GM21717 (cell line): ENCODE data around the gene CXCL17.
"Not testable (repeated sequence)": the region's sequence is repeated elsewhere in the genome, so short reads cannot be mapped to it uniquely, and the experiment has no call there.

Source experiments
- ATAC-seq: cut with Tn5 transposase; IDR thresholded peaks from one replicate; pipeline ENCODE4 v1.9.1; 2021; ENCODE audit warnings: mild to moderate bottlenecking, moderate library complexity; ENCODE audit not compliant: unreplicated experiment

The CXCL17 gene

DNA sequence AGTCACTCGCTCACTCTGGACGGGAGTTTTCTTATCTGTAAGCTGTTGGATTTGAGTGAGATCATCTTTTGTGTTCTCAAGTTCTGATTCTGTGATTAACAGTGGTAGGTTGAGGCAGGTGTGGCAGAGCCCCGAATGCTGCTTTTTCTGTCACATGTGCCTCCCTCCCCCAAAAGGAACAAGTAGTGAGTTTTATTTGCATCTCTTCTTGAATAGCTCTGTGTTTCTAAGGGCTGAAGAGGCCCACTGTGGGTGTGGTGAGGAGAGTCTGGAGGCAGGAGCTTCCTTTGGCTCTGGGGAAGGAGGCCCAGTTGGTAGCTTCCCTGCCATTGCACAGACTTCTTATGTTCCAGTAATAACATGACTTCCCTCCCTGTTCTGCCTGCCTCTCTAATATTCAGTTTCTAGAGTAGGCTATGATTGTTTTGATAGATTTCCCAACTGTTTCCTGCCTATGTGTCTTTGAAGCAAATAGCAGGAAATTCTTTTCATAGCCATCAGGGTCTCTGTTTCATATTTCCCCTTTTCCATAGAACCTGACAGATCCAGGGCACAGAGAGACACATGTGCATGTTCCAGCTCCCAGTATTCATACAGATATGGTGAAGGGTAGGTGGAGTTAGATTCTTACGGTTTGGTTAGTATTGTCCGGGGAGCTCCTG lies 23.9 kb upstream of the CXCL17 start:
- ATAC-seq = no peak

DNA sequence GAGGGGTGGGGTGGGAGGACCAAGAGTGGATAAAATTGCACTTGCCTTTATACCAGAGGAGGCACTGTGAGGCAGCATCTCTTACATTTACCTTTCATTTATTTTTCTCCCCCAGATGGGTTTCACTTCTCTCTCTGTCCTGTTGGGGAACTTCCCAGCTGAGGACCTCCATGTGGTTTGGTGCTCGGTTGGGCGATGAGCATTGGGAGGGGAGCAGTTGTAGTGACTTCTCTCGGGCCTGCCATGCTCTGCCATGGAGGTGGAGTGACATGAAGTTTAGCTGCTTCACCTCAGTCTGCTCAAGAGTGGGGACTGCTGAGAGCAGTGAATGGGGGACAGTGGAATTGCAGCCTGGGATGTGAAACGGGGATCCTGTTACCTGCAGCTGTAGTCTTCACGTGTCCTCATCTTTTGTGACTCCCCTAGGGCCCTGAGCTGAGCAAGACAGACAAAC lies 23.1 kb upstream of the CXCL17 start:
- peak; percentile 73 for ATAC-seq

DNA sequence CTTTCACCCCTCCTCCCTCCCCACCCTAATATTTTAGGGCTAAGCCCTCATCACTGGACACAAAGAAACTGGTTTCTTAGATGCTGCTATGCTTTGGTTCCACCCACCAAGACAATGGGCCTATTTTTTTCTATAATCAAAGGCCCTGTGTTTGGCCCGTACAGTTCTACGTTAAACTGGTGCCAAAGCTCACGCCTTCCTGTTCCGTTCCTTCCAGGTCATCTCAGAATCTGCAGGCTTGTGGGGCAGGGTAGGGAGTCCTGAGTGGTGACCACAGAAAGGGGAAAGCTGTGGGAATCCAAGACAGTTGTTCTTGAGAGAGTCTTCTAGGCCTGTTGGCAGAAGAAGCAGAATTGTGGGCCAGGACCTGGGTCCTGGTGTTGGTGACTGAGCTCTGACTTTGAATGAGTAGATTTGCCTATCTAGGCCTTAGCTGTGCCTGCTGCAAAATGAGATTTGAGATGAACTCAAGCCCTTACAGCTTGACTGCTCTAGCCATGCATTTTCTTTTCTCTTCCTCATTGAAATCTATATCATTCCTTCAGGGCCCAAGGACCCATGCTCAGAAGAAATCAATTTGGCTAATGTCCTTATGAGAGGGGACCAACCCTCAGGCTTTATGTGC lies 19.1 kb upstream of the CXCL17 start:
- no peak for ATAC-seq

DNA sequence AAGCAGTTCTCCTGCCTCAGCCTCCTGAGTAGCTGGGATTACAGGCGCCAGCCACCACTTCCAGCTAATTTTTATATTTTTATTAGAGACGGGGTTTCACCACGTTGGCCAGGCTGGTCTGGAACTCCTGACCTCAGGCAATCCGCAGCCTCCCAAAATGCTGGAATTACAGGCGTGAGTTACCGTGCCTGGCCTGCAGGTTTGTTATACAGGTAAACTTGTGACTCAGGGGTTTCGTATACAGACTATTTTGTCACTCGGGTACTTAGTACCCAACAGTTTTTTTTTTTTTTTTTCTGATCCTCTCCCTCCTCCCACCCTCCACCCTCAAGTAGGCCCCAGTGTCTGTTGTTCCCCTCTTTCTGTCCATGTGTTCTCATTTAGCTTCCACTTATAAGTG lies 18.5 kb upstream of the CXCL17 start:
- not testable (repeated sequence) for ATAC-seq

DNA sequence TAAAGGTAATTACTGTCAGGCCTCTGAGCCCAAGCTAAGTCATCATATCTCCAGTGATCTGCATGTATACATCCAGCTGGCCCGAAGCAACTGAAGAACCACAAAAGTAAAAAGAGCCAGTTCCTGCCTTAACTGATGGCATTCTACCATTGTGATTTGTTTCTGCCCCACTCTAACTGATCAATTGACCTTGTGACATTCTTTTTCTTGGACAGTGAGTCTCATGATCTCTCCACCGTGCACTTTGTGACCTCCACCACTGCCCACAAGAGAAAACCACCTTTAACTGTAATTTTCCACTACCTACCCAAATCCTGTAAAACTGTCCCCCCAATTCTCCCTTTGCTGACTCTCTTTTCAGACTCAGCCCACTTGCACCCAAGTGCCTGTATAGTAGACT lies 17.2 kb upstream of the CXCL17 start:
- ATAC-seq = no peak

DNA sequence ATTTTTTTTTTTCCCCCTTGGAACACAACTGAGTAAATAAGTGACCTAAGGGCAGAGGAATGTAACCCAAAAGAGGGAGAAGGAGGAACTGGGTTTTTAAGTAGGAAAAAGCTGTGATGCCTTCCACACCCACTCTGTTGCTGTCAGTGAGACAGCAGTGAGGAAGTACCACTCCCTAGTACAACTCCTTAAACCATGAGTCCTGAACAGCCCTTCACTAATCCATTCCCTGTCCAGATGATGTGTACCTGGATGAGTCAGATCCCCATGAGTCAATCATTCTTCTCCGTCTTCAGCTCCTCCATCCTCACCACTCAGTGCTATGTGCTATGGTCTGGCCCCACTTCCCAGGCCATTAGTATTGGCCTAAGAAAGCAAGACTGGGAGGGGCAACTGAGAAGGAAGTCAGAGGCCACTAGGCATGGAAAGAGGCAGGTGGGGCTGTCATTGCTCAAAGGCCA lies 12.9 kb upstream of the CXCL17 start:
- ATAC-seq = no peak

DNA sequence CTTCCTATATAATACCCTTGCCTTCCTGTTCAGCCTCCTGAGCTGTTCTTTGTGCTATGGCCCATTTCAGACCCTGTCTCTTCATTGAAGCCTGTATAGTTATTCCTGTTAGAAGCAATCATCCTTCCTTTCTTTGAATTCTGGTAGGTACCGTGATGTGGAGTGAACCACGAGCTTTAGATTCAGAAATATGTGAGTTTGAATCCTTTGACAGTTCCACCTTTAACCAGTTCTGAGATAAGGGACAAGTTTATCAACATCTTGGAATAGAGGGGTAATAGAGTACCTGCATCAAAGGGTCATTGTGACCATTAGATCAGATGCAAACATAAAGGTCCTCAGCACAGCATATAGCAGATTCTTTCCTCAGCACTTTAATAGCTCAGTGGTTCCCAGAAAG lies 12.3 kb upstream of the CXCL17 start:
- no peak for ATAC-seq

DNA sequence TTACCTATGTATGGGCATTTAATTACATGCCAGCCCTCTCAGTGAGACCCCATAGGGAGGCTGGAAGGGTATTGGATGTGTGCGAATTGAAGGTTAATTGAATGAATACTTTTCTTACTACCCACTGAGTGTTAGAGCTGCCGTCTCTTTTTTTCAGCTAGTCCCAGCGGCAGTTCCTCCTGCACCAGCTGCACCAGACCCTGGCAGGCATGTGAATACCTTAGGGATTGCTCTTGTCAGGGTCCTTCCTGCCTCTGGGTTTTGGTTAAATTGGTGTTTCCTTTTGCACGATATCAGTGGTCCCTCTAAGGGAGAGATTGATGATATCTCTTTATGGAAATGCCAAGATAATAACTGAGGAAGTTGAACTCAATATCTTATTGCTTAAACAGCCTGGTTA lies 9.8 kb upstream of the CXCL17 start:
- no peak for ATAC-seq

DNA sequence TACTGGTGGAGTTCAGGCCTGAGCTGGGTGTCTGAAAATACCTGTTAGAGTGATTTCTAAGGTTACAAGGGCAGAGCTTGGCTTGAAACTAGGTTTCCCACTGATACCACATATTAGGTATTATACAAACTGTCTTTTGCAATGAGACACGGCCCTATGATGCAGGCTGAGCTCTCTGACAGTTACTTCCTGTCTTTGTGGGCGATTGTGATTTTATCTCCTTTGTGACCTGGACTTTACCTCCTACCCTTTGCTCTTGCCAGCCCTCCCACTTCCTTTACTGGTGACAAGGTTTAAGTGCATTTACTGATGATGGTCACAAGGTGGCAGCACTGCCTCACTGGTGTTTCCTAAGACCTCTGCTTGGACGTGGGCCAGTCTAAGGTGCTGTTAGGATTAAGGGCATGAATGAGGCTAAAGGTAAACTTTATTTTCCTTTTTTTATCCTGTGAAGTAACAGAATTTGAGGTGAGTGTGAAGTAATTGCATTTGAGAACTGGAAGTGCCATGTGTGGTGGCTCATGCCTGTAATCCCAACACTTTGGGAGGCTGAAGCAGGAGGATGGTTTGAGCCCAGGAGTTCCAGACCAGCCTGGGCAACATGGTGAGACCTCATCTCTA lies 7.7 kb upstream of the CXCL17 start:
- no peak for ATAC-seq

DNA sequence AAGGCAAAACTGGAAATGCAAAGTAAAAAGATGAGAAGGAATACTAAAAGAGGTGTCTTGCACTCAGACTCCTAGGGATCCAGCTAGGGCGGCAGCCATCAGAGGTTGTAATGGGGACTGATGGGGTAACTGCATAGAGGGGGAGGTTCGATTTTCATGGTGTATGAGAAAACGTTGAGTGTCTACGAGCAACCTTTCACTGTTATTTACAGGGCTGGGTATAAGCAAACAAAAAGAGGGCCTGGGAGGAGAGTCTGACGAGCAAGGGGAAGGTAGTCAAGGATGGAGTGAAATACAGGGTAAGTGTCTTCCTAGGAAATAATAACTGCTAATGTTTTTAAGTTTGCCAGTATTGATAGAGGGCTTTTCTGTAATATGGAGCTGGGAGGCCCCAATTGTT lies 5.6 kb upstream of the CXCL17 start:
- ATAC-seq = not testable (repeated sequence)

DNA sequence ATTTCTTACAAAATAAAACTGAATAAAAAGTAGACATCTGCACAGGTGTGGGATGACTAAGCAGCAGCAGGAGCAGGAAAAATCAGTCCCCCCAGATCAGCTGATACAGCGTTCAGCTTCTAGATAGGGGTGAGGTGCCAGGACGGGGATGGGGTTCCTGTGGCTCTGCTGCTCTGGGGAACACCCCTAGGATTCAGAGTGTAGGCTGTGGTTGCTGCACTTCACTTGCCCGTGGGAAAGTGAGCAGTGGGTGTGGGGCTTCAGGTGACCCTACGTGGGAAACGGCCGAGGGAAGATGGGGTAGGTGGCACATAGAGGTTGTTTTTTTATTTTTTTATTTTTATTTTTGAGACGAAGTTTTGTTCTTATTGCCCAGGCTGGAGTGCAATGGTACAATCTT lies 3.2 kb upstream of the CXCL17 start:
- no peak for ATAC-seq

DNA sequence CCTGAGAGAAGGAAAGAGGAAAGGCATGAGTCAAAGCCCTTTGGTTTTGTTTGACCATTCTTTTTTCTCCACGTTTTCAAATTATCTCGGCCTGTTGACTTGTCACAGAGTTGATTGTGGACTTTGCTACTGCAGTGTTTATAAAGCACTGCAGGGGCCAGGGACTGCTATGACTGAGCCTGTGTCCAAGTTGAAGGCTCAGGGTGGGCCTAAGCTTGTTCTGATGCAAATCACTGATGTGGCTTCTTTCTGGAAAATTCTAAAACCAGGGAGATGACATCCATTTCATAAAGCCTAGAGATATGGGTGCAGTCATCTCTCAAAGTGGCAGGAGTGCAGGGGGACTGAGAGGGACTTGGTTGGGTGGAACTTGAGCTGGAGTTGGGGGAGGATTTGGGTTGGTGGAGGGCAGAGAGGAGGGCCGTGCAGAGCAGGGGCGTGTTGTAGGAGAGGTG lies 1.2 kb upstream of the CXCL17 start:
- no peak for ATAC-seq

DNA sequence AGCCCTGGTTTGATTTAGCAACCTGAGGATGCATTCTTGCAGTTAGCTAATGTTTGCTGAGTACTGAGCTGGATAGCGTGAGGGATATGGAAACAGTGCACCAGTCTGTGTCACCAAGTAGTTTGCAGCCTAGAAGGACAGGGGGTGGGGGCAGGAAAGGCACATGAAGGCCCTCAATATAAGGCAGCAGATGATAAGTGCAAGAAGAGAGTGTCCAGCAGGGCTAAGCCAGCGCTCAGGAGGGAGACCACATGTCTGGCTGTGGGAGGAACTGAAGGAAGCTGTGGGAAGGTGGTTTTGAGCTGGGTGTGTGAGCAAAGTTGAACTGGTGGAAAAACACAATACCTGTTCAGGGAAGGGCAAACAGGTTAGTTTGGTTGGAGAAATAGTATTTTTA lies 1.7 kb downstream of the CXCL17 start:
- ATAC-seq = no peak

DNA sequence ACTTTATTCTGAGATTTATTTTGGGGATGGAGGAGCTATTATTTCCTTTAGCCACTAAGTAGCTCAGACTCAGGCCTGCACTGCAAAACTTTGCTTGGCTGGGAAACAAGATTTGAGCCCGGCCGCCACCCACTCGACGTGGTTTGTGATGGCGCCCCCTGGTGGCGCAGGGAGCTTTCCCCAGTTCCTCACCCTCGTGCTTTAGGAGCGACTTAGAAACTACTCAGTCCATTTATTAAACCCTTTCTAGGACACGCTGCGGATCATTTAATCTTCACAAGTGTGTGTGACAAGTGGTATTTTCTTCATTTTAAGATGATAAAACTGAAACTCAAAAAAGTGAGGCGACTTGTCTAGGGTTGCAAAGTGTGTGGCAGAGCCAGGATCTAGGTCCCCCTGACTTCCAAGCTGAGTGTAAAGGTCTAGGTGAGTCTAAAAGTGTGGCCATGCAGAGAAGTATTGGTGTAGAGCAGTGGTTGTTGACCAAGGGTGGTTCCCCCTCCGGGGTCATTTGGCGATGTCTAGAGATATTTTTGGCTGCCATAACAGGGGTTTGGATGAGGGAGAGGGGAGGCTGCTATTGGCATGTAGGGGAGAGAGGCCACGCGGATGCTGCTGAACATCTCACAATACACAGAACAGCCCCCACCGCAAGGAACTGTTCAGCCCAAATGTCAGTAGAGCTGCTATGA lies 2.2 kb downstream of the CXCL17 start:
- ATAC-seq = no peak

DNA sequence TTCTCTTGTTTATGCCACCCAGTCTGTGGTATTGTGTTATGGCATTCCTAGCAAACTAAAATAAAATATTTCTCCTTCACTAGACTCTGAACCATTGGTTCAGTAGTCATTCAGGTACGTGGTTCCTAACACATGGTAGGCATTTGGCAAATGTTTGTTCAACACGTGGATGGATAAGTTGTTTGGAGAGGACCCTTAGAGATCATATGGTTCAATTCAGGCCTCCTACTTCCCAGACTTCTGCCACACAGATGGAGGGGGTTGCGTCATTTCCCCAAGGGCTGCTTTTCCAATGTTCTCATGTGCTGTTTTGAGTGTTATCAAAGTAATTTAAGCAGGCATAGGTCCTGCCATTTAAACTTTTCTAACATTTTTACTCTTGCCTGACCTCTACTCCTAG lies 6.7 kb downstream of the CXCL17 start:
- no peak for ATAC-seq

DNA sequence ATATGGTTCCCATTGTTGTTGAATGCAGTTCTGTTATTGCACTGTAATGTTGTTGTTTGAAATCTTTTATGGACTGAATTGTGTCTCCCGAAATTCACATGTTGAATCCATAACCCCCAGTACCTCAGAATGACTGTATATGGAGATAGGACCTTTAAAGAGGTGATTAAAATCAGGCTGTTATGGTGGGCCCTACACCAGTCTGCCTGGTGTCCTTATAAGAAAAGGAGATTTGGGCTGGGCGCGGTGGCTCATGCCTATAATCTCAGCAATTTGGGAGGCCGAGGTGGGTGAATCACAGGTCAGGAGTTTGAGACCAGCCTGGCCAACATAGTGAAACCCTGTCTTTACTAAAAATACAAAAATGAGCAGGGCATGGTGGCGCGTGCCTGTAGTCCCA lies 7.4 kb downstream of the CXCL17 start:
- ATAC-seq = no peak

DNA sequence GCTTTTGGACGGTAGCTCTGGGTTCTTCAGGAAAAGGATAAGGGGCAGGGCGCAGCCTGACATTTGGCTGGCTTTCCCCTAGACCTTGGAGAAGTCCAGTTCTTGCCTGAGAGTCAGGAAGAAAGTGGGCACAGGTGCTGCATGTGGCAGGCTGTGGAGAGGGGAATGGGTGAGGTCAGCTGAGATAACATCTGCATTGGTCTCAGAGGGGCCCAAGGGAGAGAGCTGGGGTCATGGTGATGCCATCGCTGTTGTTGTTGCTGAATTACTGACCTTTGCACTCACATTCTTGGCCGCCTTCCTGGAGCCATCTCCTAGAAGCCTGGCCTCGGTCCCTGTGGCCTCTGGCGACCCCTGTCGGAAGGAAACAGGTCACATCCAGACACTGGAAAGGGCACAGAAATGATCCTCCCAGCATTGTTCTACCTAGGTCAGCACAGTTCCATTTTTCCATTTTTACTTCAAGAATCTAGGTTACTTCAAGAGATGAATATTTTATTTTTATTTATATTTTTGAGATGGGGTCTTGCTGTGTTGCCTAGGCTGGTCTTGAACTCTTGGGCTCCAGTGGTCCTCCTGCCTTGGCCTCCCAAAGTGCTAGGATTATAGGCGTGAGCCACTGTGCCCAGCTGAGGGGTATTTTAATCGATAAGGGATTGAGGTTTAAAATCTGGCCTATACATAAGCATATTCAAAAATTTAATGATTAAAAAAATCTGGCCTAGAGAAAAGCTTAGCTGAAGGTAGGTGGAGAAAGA lies 9.1 kb downstream of the CXCL17 start:
- no peak for ATAC-seq

DNA sequence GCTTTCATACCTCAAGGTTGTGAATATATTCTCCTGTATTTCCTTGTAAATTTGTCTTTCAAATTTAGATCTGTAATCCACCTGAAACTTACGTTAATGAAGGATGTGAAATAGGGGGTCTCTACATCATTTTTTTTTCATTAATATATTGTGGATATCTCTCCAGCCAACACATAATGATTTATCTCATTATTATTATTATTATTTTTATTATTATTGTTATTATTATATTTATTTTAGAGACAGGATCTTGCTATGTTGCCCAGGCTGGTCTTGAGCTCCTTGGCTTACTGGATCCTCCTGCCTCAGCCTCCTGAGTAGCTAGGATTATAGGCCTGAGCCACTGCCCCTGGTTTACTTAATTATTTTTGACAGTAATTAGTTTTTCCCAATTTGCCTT lies 11.3 kb downstream of the CXCL17 start:
- no peak for ATAC-seq

DNA sequence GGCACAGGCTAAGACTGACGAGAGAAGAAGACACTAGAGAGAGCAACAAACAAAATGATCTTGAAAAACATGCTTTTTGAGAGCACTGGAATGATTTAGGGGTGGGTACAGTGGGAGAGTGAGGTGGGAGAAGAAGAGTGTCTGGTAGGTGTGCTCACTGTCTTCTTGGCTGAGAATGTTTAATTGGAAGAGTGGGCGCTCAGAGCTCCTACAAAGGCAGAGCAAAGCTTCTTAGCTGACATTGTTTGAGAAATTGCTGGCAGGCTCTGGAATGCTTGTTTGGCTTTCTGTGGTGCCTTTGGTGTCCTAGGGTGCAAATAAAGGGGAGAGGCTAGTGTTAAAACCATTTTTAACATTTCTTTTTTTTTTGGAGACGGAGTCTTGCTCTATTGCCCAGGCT lies 14.1 kb downstream of the CXCL17 start:
- no peak for ATAC-seq

DNA sequence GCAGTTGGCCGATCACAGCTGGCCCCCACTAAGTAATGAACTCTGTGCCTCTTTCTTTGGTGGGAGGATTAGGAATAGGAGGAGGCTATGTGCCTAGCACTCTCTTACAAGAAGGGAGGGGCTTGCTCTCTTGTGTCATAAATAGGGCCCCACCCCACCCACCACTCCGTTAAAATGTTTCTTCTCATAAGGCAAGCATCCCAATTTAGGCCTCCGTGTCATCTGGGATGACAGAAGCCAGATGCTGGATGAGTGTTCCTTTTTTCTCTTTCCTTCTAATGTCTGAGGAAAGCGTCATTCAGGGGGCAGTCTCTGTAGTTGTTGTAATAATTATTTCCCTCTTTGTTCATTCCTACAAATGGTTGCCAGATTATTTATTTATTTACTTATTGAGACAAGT lies 15.4 kb downstream of the CXCL17 start, which contains the start of gene LIPE:
Gene LIPE, minus strand, starts transcription at position 76 of the 400 bp plus-strand sequence. CDS start 239 bp downstream, outside the sequence.
- ATAC-seq = no peak

DNA sequence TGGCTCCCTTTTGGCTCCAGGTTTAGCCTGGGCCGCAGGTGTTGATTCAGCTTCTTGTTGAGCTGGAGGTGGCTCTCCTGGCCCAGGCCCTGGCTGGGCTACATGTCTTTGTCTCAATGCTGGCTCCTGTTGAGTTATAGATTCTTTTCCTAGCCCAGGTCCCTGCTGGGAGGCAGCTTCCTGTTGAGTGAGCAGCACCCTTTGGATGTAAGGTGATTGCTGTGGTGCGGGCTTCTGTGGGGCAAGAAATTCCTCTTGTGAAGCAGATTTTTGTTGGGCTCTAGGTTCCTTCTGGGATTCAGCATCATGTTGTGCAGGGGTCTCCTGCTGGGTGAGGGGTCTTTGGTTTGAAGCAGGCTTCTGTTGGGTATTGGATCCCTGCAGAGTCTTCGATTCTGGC lies 16.1 kb downstream of the CXCL17 start:
- ATAC-seq = no peak
